ENCODE results near the gene TAC3. TPM values are rescaled to one million over a fixed set of nuclear protein-coding genes. Genes with fewer than 3 reads are reported as not detected.

The TAC3 gene
- total and polyA plus RNA-seq, 2 experiments from 2014 or later, result 13.0 to 113 TPM

GRCh38 chr12:57011438-57012424 is 4.6 kb downstream of the TAC3 start:
- no peak for TF ChIP-seq EZH2 (IDR thresholded peaks at IDR 0.05; ENCODE audit: borderline replicate concordance)
- no peak for TF ChIP-seq CTCF (IDR thresholded peaks at IDR 0.05; ENCODE audit: poor library complexity)
- TF ChIP-seq EZH2phosphoT487 (IDR thresholded peaks at IDR 0.05; ENCODE audit: low read depth, severe bottlenecking, unreplicated experiment), result no peak
- H3K27me3 ChIP-seq, result no peaks in the 10 kb centered on the region
- no peaks in the 10 kb centered on the region for H3K79me2 ChIP-seq
- no peak overlapping the region for H2AFZ ChIP-seq
- H3K36me3 ChIP-seq (replicated peaks; ENCODE audit: insufficient read depth, low read depth), result no peaks in the 10 kb centered on the region
- WGBS (ENCODE audit: low lambda C conversion rate, missing lambda C conversion rate), result 68% methylated on average over 12 of the region's 12 CpGs
- no peak for DNase-seq (ENCODE audit: low spot score)
- no peak overlapping the region for H3K27ac ChIP-seq
- H3K9me3 ChIP-seq (ENCODE audit: low read depth), result no peaks in the 10 kb centered on the region
- H3K4me3 ChIP-seq, result no peak overlapping the region
- no peaks in the 10 kb centered on the region for H4K20me1 ChIP-seq (ENCODE audit: insufficient read depth, poor library complexity, severe bottlenecking)
- no peak overlapping the region for H3K4me2 ChIP-seq
- peaks cover 7% of the 10 kb centered on the region for H3K4me1 ChIP-seq (ENCODE audit: insufficient read depth)
- no peaks in the 10 kb centered on the region for H3K9me2 ChIP-seq (replicated peaks; ENCODE audit: insufficient read depth)

- Histone ChIP-seq H3K4me1 (ENCODE audit: insufficient read depth) (peaks cover 10% of the 10 kb centered on the region), H3K4me3 (no peak overlapping the region), H3K9me3 (ENCODE audit: low read depth) (no peaks in the 10 kb centered on the region), H3K9me2 (replicated peaks; ENCODE audit: insufficient read depth) (no peaks in the 10 kb centered on the region), H3K4me2 (no peak overlapping the region), H4K20me1 (ENCODE audit: insufficient read depth, poor library complexity, severe bottlenecking) (no peaks in the 10 kb centered on the region), H2AFZ (no peak overlapping the region), H3K79me2 (peaks cover 3% of the 10 kb centered on the region), H3K27ac (no peak overlapping the region), H3K36me3 (replicated peaks; ENCODE audit: insufficient read depth, low read depth) (no peaks in the 10 kb centered on the region), H3K27me3 (no peaks in the 10 kb centered on the region)
- TF ChIP-seq EZH2 (IDR thresholded peaks at IDR 0.05; ENCODE audit: borderline replicate concordance) (no peak), CTCF (IDR thresholded peaks at IDR 0.05; ENCODE audit: poor library complexity) (no peak), EZH2phosphoT487 (IDR thresholded peaks at IDR 0.05; ENCODE audit: low read depth, severe bottlenecking, unreplicated experiment) (no peak)
- WGBS (ENCODE audit: low lambda C conversion rate, missing lambda C conversion rate), result 71% methylated on average over 4 of the region's 4 CpGs
- DNase-seq (ENCODE audit: low spot score), result no peak
Observed at GRCh38 chr12:57010627-57011247, 5.6 kb downstream of the TAC3 start.

GRCh38 chr12:57009949-57010626 is 6.2 kb downstream of the TAC3 start:
- Histone ChIP-seq H3K27me3 (no peaks in the 10 kb centered on the region), H2AFZ (no peak overlapping the region), H3K9me2 (replicated peaks; ENCODE audit: insufficient read depth) (no peaks in the 10 kb centered on the region), H3K27ac (no peak overlapping the region), H4K20me1 (ENCODE audit: insufficient read depth, poor library complexity, severe bottlenecking) (no peaks in the 10 kb centered on the region), H3K4me2 (no peak overlapping the region), H3K4me1 (ENCODE audit: insufficient read depth) (peaks cover 14% of the 10 kb centered on the region), H3K79me2 (peaks cover 10% of the 10 kb centered on the region), H3K4me3 (no peak overlapping the region), H3K36me3 (replicated peaks; ENCODE audit: insufficient read depth, low read depth) (no peaks in the 10 kb centered on the region), H3K9me3 (ENCODE audit: low read depth) (no peaks in the 10 kb centered on the region)
- WGBS (ENCODE audit: low lambda C conversion rate, missing lambda C conversion rate), result 94% methylated on average over 5 of the region's 5 CpGs
- TF ChIP-seq EZH2phosphoT487 (IDR thresholded peaks at IDR 0.05; ENCODE audit: low read depth, severe bottlenecking, unreplicated experiment), result no peak
- TF ChIP-seq CTCF (IDR thresholded peaks at IDR 0.05; ENCODE audit: poor library complexity), result no peak
- TF ChIP-seq EZH2 (IDR thresholded peaks at IDR 0.05; ENCODE audit: borderline replicate concordance), result no peak
- DNase-seq (ENCODE audit: low spot score), result no peak

Data from hepatocyte (in vitro differentiated cells).